Gastrocnemius medialis (tissue), 4 donors: ENCODE measurements around the gene CLMN. TPM values are rescaled to one million over a fixed set of nuclear protein-coding genes. Genes with fewer than 3 reads are reported as not detected.

ENCODE experiments used
- ATAC-seq, 2 donors: fragments of 150-250 bp; one replicate each; pipeline ENCODE4 v1.9.1; 2016
- DNase-seq, 2 donors: peaks; one replicate each; pipeline ENCODE4 v3.0.0-alpha.2; 2019
- H3K27ac ChIP-seq, 4 donors: fragments of 200-600 bp; sonication (generic); 1 replicate in 1 of 4; 2 replicates in 3 of 4; pipeline ENCODE4 v1.5.1; 2016 to 2018; ENCODE audit warnings: mild to moderate bottlenecking in 2 of 4, moderate library complexity in 1 of 4
- H3K27me3 ChIP-seq, 3 donors: fragments of 200-600 bp; sonication (generic) in 2 of 3; 1 replicate in 1 of 3; 2 replicates in 2 of 3; pipeline versions ENCODE4 v1.5.1 to v1.6.0; 2016 to 2019; ENCODE audit warnings: mild to moderate bottlenecking in 1 of 3, moderate library complexity in 1 of 3
- H3K36me3 ChIP-seq, 2 donors: fragments of 200-600 bp; sonication (generic) in 1 of 2; one replicate each; pipeline ENCODE4 v1.5.1; 2017 to 2018
- H3K4me1 ChIP-seq, 2 donors: fragments of 200-600 bp; sonication (generic) in 1 of 2; one replicate each; pipeline ENCODE4 v1.5.1; 2016 to 2017; ENCODE audit warnings: mild to moderate bottlenecking in 2 of 2
- H3K4me3 ChIP-seq, 4 donors: fragments of 200-600 bp; sonication (generic) in 3 of 4; 1 replicate in 1 of 4; 2 replicates in 3 of 4; pipeline ENCODE4 v1.5.1; 2016 to 2019; ENCODE audit warnings: mild to moderate bottlenecking in 2 of 4
- H3K9me3 ChIP-seq, 3 donors: fragments of 200-600 bp; sonication (generic) in 2 of 3; 1 replicate in 1 of 3; 2 replicates in 2 of 3; pipeline ENCODE4 v1.5.1; 2016 to 2019
- CTCF ChIP-seq, 5 experiments: fragments of 450-650 bp in 3 of 5; fragments of 200-600 bp in 2 of 5; sonication (generic) in 2 of 5; IDR thresholded peaks in 4 of 5; conservative IDR thresholded peaks in 1 of 5; 1 replicate in 4 of 5; 2 replicates in 1 of 5; pipeline ENCODE4 v1.5.1; 2016 to 2019; ENCODE audit warnings: antibody characterized with exemption in 5 of 5, mild to moderate bottlenecking in 3 of 5, moderate library complexity in 3 of 5
- POLR2A ChIP-seq, 2 donors: fragments of 450-650 bp; IDR thresholded peaks; one replicate each; pipeline ENCODE4 v1.6.1; 2017; ENCODE audit warnings: antibody characterized with exemption in 2 of 2, mild to moderate bottlenecking in 2 of 2, moderate library complexity in 2 of 2
- in situ Hi-C, 4 donors: fragments of 200-750 bp; cut with MboI; loops; one replicate each; pipeline versions ENCODE4 v1.15.0 to v1.8.0; 2017; ENCODE audit warnings: low sequenced_read_pairs in 4 of 4
- intact Hi-C: fragments of 100-400 bp; cut with DNase I; formaldehyde crosslinking; loops from one replicate; pipeline ENCODE4 v1.15.1; 2023; ENCODE audit warnings: low total_unique reads
- total RNA-seq, 4 donors: library from RNA; depleted of rRNA; stranded (reverse); fragments of >200 nt; gene quantifications; one replicate each; pipeline versions ENCODE4 v1.1.0 to v1.2.3, GENCODE V29; 2016

CLMN gene
- total RNA-seq, 4 donors from 2014 or later = 3.8 to 8.8 (median 5.8) TPM

- H3K4me3 ChIP-seq = no peak overlapping the region
- no peaks in the 10 kb centered on the region for H3K4me1 ChIP-seq
- H3K27me3 ChIP-seq = no peaks in the 10 kb centered on the region
- H3K9me3 ChIP-seq = no peaks in the 10 kb centered on the region
- intact Hi-C loops (no loop called here), in situ Hi-C loops (no loop called here)
- ATAC-seq (no peak), DNase-seq (no peak)
- H3K36me3 ChIP-seq = no peaks in the 10 kb centered on the region
- TF ChIP-seq POLR2A (IDR thresholded peaks at IDR 0.05) = no peak
- TF ChIP-seq CTCF (IDR thresholded peaks at IDR 0.05 in 4 of 5, conservative IDR thresholded peaks at IDR 0.05 in 1 of 5) = no peak
- no peak overlapping the region for H3K27ac ChIP-seq
Measured at GRCh38 chr14:95211721-95212504, 107.8 kb downstream of the CLMN start.

- H3K27me3 ChIP-seq = no peaks in the 10 kb centered on the region
- H3K4me3 ChIP-seq = no peak overlapping the region
- no peaks in the 10 kb centered on the region for H3K4me1 ChIP-seq
- ATAC-seq (no peak), DNase-seq (no peak)
- H3K27ac ChIP-seq = no peak overlapping the region
- no peaks in the 10 kb centered on the region for H3K9me3 ChIP-seq
- no peaks in the 10 kb centered on the region for H3K36me3 ChIP-seq
- intact Hi-C loops (no loop called here), in situ Hi-C loops (no loop called here)
- no peak for TF ChIP-seq CTCF (IDR thresholded peaks at IDR 0.05 in 4 of 5, conservative IDR thresholded peaks at IDR 0.05 in 1 of 5)
Measured at GRCh38 chr14:95210699-95211098, 109.0 kb downstream of the CLMN start.

GRCh38 chr14:95208598-95208997 is 111.1 kb downstream of the CLMN start:
- intact Hi-C loops (no loop called here), in situ Hi-C loops (no loop called here)
- TF ChIP-seq CTCF (IDR thresholded peaks at IDR 0.05 in 4 of 5, conservative IDR thresholded peaks at IDR 0.05 in 1 of 5) (no peak), POLR2A (IDR thresholded peaks at IDR 0.05) (no peak)
- Histone ChIP-seq H3K9me3 (no peaks in the 10 kb centered on the region), H3K4me3 (no peak overlapping the region), H3K4me1 (no peaks in the 10 kb centered on the region), H3K27me3 (no peaks in the 10 kb centered on the region), H3K36me3 (no peaks in the 10 kb centered on the region), H3K27ac (no peak overlapping the region)
- ATAC-seq (no peak), DNase-seq (no peak)

- Histone ChIP-seq H3K27ac (no peak overlapping the region), H3K4me3 (no peak overlapping the region), H3K9me3 (no peaks in the 10 kb centered on the region), H3K36me3 (no peaks in the 10 kb centered on the region), H3K4me1 (no peaks in the 10 kb centered on the region), H3K27me3 (no peaks in the 10 kb centered on the region)
- ATAC-seq (no peak), DNase-seq (no peak)
- intact Hi-C loops = no loop called here
- TF ChIP-seq CTCF (IDR thresholded peaks at IDR 0.05 in 4 of 5, conservative IDR thresholded peaks at IDR 0.05 in 1 of 5) (no peak), POLR2A (IDR thresholded peaks at IDR 0.05) (no peak)
- in situ Hi-C loops = no loop called here
Measured at GRCh38 chr14:95207475-95208233, 112.1 kb downstream of the CLMN start.
